GM12892 (cell line): ENCODE data around the gene ACOT7.

ENCODE experiments used
- DNase-seq: peaks from one replicate; pipeline ENCODE4 v3.0.0; 2011; ENCODE audit not compliant: insufficient read length
- FAIRE-seq: peaks from 2 replicates; lab custom pipeline; 2011; peaks lifted over from hg19 to GRCh38; lab: Jason Lieb, UNC
- POLR2A ChIP-seq: IDR thresholded peaks from 2 replicates; pipeline ENCODE4 v1.6.1; 2011; ENCODE audit warnings: low read depth, low read length, control low read depth
- POLR2AphosphoS5 ChIP-seq: IDR thresholded peaks from 2 replicates; pipeline ENCODE4 v1.6.1; 2011; ENCODE audit warnings: low read depth, low read length, control low read depth
- TAF1 ChIP-seq: IDR thresholded peaks from 2 replicates; pipeline ENCODE4 v1.6.1; 2011; ENCODE audit warnings: low read depth, mild to moderate bottlenecking, control low read depth, low read length, borderline replicate concordance

The ACOT7 gene

DNA sequence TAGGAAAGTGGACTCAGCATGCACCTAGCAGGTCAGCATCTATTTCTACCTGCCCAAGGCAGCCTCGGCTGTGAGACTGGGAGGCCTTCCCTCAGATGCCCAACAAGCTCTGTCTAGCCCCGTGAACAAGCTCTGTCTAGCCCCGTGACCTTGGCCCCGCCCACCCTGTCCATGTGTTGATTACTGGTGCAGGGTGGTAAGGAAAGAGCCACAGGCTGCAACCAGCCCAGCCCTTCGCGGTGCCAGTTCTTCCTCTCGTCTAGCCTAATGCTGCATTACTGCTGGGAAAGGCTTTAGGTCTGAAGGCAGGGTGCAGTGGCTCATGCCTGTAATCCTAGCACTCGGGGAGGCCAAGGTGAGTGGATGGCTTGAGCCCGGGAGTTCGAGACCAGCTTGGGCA lies 134.9 kb downstream of the ACOT7 start:
- no peak for DNase-seq
- no peak for FAIRE-seq
- TF ChIP-seq POLR2AphosphoS5, result no peak
- no peak for TF ChIP-seq POLR2A
- no peak for TF ChIP-seq TAF1

DNA sequence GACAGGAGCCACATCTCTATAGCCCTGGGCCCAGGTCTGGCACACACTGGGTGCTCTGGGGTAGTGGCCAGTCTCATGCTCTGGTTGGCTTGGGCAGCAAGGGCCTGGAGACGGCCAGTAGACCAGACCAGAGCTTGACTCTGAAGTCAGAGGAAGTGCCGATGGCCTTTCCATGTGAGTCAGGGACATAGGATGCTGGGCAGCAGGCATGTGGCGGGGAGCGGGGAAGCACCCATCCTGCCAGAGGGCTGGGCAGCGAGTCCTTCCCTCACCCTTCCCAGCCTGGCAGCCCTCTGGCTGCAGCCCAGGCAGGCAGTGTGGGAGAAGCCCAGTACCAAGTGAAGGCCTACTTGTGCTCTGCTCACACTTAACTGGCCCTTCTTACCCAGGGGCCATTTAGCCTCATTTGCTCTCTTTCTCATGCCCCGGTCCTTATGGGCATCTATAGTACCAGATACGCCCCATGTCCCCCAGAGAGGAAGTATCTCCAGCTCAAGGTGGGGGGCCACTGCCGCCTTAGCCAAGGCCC lies 136.0 kb downstream of the ACOT7 start:
- FAIRE-seq (no peak), DNase-seq (no peak)
- TF ChIP-seq POLR2AphosphoS5 (no peak), POLR2A (no peak), TAF1 (no peak)

DNA sequence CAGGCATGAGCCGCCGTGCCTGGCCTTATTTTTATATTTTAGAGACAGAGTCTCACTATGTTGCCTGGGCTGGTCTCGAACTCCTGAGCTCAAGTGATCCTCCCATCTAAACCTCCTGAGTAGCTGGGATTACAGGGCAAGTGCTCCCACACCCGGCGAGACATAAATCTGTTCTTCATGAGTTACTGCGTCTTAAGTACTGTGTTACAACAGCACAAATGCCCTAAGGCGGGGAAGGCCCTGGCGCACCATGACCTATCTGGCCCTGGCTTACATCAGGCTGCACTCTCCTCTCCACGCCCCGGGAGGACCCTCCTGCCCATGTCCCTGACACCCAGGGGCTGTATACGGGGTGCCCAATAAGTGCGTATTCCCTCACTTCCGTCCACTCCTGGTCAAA lies 136.9 kb downstream of the ACOT7 start:
- no peak for TF ChIP-seq POLR2A
- no peak for TF ChIP-seq TAF1
- no peak for TF ChIP-seq POLR2AphosphoS5
- FAIRE-seq (no peak), DNase-seq (no peak)

DNA sequence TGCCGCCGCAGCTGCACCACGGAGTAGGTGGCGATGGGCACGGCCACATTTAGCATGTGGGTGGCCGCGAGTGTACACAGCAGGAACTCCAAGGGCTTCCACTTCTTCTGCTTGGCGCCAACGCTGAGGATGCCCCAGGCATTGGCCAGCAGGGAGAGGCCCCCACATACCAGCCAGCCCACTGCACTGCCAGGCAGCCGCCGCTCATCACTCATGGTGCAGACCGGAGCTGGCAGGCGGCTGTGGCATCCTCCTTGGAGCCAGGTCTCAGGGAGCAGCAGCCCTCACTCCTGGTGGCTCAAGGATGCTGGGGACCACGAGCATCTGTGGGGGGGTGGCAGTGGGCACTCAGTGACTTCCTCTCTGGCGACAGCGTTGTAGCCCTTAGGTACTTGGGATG lies 138.9 kb downstream of the ACOT7 start:
- no peak for DNase-seq
- FAIRE-seq, result no peak
- TF ChIP-seq TAF1 (no peak), POLR2AphosphoS5 (no peak), POLR2A (no peak)

DNA sequence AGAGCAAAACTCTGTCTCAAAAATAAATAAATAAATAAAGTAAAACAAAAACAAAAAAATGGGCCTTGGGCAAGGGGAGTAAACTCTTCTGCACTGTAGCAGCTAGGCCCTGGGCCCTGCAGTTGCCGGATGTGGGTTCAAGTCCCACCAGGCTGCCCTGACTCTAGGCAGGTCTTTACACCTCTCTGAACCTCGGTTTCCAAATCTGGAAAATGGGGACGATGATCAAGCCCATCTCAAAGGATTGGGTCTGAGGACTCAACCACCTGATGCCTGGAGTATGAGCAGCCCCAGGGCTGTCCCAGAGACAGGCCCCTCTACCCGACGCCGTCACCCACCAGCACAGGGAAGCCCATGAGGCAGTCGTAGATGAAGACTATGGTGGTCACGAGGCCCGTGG lies 140.2 kb downstream of the ACOT7 start:
- TF ChIP-seq POLR2AphosphoS5 (no peak), TAF1 (no peak), POLR2A (no peak)
- DNase-seq (no peak), FAIRE-seq (no peak)

DNA sequence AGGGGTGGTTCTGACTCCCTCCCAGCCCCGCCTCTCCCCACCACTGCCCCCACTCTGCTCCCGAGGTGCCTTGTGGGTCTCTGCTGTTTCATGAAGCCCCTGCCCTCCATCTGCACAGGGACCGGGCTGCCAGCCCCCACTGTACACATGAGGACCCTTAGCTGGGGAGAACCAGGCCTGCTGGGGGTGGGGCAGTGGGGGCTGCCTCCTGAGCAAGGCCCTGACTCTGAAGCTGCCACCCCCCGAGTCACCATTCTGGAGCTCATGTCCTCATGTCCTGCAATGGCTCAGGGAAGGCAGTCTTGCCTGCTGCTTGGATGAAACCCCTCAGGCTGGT lies 141.2 kb downstream of the ACOT7 start:
- DNase-seq, result no peak
- FAIRE-seq, result no peak
- TF ChIP-seq TAF1 (no peak), POLR2A (no peak), POLR2AphosphoS5 (no peak)

DNA sequence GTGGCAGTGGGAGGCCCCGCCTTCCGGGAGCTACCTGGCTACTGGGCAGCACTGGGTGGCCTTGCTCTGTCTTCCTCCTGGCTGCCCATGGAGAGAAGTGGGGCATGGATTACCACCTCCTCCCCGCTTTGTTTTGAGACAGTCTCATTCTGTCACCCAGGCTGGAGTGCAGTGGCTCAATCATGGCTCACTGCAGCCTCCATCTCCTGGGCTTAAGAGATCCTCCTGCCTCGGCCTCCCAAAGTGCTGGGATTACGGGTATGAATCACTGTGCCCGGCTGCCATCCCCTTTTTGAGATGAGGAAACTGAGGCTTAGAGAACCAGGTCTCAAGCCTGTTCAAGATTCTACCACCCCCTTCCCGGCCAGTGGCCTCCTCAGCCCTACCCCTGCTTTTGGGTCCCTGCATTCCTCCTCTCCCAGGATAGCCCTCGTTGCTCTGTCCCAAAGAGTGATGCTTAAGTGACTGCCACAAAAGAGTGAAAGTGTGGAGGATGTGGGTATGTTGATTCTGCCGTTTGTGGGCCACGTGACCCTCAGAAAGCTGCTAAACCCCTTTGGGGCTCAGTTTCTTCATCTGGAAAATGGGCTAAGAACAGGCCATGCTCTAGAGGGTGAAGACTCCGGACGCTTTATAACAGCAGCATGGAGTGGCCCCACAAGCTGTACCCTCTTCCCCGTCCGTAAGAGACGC lies 141.7 kb downstream of the ACOT7 start:
- TF ChIP-seq TAF1 (no peak), POLR2AphosphoS5 (no peak), POLR2A (no peak)
- no peak for DNase-seq
- no peak for FAIRE-seq

DNA sequence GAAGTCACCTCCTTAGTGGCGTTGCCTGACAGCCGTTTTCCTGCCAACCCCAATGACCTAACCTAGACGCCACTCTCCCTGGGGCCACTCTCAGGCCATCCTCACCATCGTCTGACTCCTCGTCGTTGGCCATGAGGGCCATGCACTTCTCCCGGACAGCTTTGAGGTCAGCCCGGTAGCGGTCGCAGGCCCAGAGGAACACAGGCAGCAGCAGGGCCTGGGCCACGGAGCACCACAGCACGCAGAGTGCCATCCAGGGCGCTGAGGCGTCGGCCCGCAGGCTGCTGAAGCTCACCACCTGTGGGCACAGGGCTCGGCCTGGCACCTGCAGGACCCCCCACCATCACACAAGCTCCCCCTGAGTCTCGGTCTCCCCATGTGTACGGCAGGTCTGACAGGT lies 142.3 kb downstream of the ACOT7 start:
- DNase-seq (no peak), FAIRE-seq (no peak)
- no peak for TF ChIP-seq POLR2AphosphoS5
- no peak for TF ChIP-seq TAF1
- TF ChIP-seq POLR2A, result no peak

DNA sequence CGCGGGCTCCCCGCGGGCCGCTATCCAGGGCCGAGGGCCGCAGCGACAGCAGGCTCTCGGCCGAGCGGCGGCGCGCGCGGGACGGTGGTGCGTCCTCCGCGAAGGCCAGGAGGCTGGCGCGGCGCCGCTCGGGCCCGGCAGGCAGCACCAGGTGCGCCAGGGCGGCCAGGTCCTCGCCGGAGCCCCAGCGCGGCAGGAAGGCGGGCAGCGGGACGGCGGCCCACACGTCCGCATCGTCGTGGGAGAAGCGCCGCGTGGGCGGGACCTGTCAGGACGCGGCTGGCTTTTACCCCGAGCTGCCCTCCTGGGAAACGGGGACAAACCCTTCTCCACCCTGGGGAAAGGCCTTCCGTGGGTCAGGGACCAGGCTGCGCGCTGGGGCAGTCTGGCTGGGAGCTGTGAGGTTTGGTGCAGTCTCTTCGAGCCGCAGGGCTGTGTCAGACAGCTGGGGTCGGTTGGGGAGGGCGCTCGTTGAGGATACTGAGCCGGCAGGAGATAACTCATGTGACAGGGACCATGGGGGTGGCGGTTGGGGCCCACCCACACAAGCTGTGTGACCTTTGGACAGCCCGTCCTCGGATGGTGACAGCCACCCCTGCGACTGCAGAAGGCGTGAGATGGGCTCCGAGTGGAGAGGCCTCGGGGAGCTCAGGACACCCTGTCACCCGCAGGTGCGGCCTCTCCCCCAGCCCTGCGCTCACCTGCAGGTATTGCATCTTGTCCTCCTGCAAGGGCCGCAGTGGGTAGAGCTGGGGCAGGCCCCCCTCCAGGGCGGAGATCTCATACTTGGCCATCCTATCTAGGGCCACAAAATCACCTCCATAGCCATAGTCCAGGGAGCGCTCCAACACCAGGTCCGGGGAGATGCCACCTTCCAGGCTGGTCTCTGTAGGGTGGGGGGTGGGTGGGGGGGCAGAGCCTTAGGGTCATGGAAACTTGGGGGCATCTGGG lies 143.6 kb downstream of the ACOT7 start:
- TF ChIP-seq POLR2AphosphoS5, result no peak
- TF ChIP-seq TAF1, result no peak
- TF ChIP-seq POLR2A, result no peak
- FAIRE-seq (no peak), DNase-seq (no peak)

DNA sequence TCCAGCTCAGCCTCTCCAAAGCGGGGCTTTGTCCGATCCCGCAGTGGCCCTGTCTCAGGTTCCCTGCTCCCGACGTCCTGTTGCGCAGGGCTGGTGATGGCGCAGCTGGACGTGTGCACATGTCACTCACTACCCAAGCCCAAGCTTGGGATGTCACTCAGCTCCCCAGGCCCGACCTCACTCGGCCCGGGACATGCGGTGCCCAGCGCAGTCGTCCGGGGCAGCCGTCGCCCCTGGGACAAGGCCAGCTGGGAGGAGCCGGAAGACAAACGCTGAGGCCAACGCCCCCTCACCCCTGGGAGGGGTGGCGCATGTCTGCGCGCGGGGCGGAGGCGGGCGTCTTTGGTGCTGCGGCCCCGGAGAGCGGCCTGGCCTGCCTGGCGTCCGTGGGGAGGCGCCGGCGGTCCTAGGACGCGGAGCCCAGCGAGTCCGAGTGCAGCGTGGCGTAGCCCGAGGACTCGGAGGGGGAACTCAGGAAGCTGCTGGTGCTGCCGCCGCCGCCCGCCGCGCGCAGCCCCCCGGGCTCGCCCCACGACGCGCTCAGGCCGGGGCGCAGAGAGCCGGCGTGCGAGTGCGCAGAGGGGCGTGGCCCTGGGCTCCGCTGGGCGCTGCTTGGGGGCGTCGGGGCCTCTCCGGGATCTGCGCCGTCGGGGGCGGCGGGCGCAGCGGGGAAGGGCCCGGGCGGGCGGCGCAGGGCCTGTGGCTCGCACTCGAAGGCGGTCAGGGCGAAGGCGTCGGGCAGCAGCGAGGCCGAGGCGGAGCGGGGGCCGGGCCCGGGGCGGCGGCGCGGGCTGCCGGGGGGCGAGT lies 144.4 kb downstream of the ACOT7 start:
- DNase-seq (no peak), FAIRE-seq (no peak)
- no peak for TF ChIP-seq POLR2AphosphoS5
- no peak for TF ChIP-seq TAF1
- TF ChIP-seq POLR2A, result no peak
